Activated naive CD8-positive, alpha-beta T cell treated with anti-CD3 and anti-CD28 coated beads, Interleukin-2, amount 10 ng/mL, durations not matched to agents 7 days and 5 days (primary cell): ENCODE data around the gene C22orf42. TPM values are rescaled to one million over a fixed set of nuclear protein-coding genes. Genes with fewer than 3 reads are reported as not detected.

Source experiments
- ATAC-seq: fragments of 150-1000 bp; cut with Tn5 transposase; one replicate; pipeline ENCODE4 v1.10.0; 2021; ENCODE audit warnings: low read depth, moderate library complexity
- POLR2A ChIA-PET: fragments of 350-600 bp; sonication (Branson Sonifier 250); formaldehyde crosslinking; loops from one replicate; lab custom pipeline; 2021; ENCODE audit warnings: antibody characterized with exemption; lab: Charles Lee
- DNase-seq: peaks from one replicate; pipeline ENCODE4 v3.0.0; 2021
- H3K27ac Mint-ChIP-seq: one replicate; pipeline ENCODE4 v1.8.0; 2022; ENCODE audit warnings: mild to moderate bottlenecking, mixed read lengths
- H3K27me3 Mint-ChIP-seq: one replicate; pipeline ENCODE4 v1.8.0; 2022; ENCODE audit warnings: mild to moderate bottlenecking, moderate library complexity, mixed read lengths
- H3K36me3 Mint-ChIP-seq: one replicate; pipeline ENCODE4 v1.8.0; 2021; ENCODE audit warnings: mild to moderate bottlenecking, mixed read lengths
- H3K4me1 Mint-ChIP-seq: one replicate; pipeline ENCODE4 v1.8.0; 2021; ENCODE audit warnings: mixed read lengths
- H3K4me3 Mint-ChIP-seq: one replicate; pipeline ENCODE4 v1.8.0; 2022; ENCODE audit warnings: mild to moderate bottlenecking, moderate library complexity, mixed read lengths
- H3K9me3 Mint-ChIP-seq: one replicate; pipeline ENCODE4 v1.8.0; 2021; ENCODE audit warnings: mixed read lengths
- total RNA-seq, 2 experiments: library from RNA; stranded (reverse); gene quantifications; one replicate each; pipeline ENCODE4 v1.2.3, GENCODE V29; 2021

The C22orf42 gene
- total RNA-seq, 2 experiments from 2014 or later: not detected

DNA sequence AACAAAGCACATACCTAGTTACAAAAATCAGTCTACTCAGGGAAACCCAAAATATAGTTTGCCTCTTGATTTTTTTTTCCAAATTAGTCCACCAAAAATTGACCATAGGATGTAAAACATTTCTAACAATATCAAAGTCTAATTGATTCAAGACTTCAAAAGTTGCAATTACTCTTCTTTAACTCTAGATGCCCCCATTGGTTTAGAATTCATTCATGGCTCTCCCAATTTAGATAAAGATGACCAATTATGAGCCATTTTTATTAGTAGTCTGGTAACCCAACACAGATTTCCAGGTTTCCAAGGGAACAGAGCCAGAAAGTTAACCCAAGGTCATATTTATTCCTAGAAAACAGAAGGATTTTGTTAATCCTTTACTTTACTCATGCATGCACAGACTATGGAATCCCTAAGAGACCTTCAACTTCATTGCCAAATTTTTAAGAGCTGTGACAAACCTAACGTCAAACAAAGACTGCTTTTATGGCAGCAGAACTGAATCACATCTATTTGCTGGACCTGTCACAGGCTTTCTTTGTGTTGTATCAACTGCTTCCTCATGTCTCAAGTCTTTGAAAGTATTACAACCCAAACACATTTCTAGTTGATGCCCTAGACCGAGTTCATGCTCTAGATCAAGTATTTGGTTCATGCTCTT is 55.3 kb downstream of the C22orf42 start:
- Mint-ChIP-seq H3K4me3 (no peak overlapping the region), H3K36me3 (no peaks in the 10 kb centered on the region), H3K4me1 (no peaks in the 10 kb centered on the region), H3K27me3 (peaks cover 26% of the 10 kb centered on the region), H3K27ac (no peak overlapping the region), H3K9me3 (no peaks in the 10 kb centered on the region)
- POLR2A ChIA-PET: interaction anchor here (0.5 kb wide), 1 partner anchor 11 kb away, joined by 4 read pairs; no protein-coding TSS in a partner anchor
- ATAC-seq: no peak
- no peak for DNase-seq

DNA sequence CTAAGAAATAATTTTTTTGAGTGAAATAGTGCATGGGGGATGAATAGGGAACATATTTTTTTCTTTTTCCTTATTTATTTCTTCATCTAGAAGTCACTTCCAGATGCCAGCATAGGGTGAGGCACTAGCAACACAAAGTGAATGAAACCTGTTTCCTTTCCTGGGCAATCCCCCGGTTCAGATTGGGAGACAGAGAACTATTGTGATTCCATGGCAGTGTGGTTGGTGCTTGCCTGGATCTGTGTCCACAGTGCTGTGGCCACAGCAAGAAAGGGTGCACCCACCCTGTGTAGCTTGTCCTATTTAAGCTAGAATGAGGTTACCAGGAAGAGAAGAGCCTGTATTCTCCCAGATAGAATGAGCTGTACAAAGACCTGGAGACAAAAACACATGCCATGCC is 58.4 kb downstream of the C22orf42 start:
- Mint-ChIP-seq H3K27ac (no peak overlapping the region), H3K27me3 (peaks cover 24% of the 10 kb centered on the region), H3K9me3 (no peaks in the 10 kb centered on the region), H3K36me3 (no peaks in the 10 kb centered on the region), H3K4me3 (no peak overlapping the region), H3K4me1 (no peaks in the 10 kb centered on the region)
- no peak for ATAC-seq
- POLR2A ChIA-PET: no interaction called here
- DNase-seq: no peak

Other genes with a start within 250 kb of the C22orf42 start
- 100 to 1,000 TPM; 159 to 160 TPM for gene YWHAH, start 214.8 kb downstream of the C22orf42 start, total RNA-seq
- gene SLC5A1, start 116.0 kb downstream of the C22orf42 start, total RNA-seq: not detected
- not detected for gene RFPL2, start 45.8 kb upstream of the C22orf42 start, total RNA-seq
- gene SLC5A4, start 96.0 kb upstream of the C22orf42 start, total RNA-seq: not detected
- not detected for gene RFPL3, start 198.6 kb upstream of the C22orf42 start, total RNA-seq